GM21737 (cell line): ENCODE results near the gene NF2.
"Not testable (repeated sequence)": the region's sequence is repeated elsewhere in the genome, so short reads cannot be mapped to it uniquely, and the experiment has no call there.

Source experiments
- ATAC-seq: cut with Tn5 transposase; IDR thresholded peaks from one replicate; pipeline ENCODE4 v1.9.1; 2021; ENCODE audit warnings: mild to moderate bottlenecking, moderate library complexity; ENCODE audit not compliant: unreplicated experiment

The NF2 gene

GRCh38 chr22:29603358-29604075 is at the start of gene NF2:
Gene NF2, plus strand, starts transcription at chr22:29603633. Its CDS starts 366 bp downstream, at chr22:29603999.
- ATAC-seq = peak; percentile 97

GRCh38 chr22:29555065-29555644 is 48.3 kb upstream of the NF2 start:
- no peak for ATAC-seq

- no peak for ATAC-seq
Measured at GRCh38 chr22:29559030-29559429, 44.4 kb upstream of the NF2 start.

- no peak for ATAC-seq
Measured at GRCh38 chr22:29559853-29560252, 43.6 kb upstream of the NF2 start.

DNA sequence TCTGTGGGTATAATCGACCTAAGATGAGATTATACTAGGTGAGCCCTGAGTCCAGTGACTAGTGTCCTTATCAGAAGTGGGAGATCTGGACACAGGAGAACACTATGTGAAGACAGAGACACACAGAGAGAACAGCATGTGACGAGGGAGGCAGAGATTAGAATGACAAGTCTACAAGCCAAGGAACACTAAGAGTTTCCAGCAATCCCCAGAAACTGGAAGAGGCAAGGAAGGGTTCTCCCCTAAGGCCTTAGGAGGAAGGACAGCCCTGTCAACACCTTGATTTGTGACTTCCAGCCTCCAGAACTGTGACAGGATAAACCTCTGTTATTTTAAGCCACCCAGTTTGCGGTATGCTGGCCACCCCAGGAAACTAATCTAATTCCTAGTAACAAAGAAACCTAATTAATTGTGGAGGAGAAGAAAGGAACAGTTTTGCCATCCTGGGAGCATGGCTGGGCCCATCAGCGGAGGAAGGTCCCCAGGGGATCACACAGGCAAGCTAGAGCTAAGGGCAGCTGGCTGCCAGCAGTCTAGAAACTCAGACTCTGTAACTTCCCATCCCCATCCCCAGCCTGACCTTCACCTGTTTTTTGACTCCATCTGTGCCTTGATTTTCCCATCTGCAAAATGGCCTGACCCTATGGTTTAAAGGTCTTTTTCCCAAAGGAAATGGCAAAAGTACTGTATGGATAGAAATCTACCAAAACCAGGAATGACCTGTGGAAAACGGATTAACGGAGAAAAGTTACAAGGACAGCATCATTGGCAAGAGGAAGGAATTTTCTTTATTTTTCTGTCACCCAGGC is 39.6 kb upstream of the NF2 start:
- no peak for ATAC-seq

- not testable (repeated sequence) for ATAC-seq
Measured at GRCh38 chr22:29566513-29566912, 36.9 kb upstream of the NF2 start.

DNA sequence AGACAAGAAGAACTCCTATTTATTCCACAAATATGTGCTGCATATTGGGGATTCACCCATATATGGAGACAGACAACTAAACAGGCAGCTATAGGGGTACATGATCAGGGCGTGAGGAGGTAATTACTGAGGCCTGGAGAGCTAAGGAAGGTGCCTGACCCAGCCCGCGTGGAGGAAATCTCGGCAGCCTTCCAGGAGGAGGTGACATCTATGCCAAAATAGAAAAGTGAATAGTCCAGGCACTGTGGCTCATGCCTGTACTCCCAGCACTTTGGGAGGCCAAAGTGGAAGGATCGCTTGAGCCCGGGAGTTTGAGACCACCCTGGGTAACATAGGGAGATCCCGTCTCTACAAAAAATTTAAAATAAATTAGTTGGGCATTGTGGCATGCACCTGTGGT is 36.1 kb upstream of the NF2 start:
- ATAC-seq = no peak

DNA sequence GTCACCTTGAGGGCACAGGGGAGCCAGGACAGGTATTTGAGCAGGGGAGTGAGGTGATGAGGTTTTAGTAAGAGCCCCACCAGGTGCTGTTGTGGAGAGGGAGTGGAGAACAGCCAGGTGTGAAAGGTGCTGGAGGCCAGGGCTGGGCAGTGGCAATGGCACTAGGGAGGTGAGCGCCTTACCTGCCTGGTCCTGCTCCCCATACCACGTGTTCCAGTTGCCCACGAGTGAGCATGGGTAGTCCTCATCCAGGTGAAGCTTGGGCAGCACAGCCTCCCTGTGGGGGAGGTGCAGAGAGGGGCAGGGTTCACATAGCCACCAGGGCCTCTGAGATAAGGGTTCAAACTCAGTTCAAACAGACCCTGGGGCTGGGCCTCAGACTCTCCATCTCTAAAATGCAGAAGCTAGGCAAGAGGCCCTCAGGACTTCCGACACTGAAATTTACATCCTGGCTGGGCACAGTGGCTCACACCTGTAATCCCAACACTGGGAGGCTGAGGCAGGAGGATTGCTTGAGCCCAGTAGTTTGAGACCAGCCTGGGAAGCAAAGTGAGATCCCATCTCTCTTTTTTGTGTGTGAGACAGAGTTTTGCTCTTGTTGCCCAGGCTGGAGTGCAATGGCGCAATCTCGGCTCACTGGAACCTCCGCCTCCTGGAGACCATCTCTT is 34.3 kb upstream of the NF2 start:
- no peak for ATAC-seq

GRCh38 chr22:29570456-29570855 is 33.0 kb upstream of the NF2 start:
- no peak for ATAC-seq

- ATAC-seq = no peak
Measured at GRCh38 chr22:29570912-29571549, 32.4 kb upstream of the NF2 start.

DNA sequence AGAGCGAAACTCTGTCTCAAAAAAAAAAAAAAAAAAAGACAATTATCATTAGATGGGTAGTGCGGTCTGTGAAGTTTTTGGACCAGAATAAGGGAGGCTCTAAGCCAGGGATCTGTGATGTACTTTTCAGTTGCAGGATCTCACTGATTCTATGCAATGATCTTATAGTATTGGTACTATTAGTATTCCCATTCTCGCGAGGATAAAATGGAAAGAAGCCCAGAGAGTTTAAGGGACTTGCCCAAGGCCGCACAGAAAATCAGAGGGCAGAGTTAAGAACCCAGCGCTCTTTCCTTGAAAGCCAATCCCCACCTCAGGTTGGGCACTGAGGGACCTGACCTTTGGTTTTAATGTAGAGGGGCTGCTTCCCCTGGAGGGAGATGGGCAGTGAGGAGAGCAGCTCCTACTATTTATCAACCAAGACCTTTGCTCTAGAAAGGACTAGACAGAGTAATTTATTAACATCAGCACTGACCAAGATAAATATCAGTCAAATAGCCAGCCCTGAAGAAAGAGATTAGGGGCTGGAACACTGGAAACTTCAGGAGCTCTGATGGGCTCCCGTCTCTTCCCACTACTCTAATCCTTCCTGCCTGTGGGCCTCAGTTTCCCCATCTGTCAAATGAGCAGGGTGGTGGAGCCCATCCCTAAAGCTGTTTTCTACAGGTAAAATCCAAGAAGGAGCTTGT is 28.5 kb upstream of the NF2 start:
- no peak for ATAC-seq

GRCh38 chr22:29578462-29579200 is 24.8 kb upstream of the NF2 start:
- ATAC-seq = no peak

DNA sequence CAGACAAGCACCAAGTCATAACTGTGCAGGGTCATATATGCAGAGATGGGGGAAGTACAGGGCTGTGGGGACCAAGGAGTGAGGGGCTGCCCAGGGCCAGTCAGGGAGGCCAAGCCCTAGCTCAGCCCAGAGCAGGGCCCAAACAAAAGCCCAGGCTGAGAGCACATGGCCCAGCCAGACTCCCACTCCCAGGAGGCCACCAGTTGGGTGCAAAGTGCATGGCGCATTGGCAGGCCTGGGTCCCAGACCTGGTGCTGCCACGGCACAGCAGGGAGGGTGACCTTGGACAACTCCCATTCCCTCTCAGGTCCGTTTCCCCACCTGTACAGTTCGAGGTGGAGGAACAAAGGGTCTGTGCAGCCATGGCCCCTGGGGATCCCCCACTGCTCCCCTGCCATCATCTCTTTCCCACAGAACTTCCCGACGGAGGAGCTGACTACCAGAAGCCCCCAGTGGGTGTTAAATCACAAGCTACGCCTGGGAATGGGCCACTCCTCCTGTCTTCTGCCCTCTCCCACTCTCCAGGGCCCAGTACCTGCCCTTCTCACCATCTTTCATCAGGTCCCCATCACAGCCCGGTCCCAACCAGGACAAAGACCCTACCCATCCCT is 23.1 kb upstream of the NF2 start:
- ATAC-seq = no peak

DNA sequence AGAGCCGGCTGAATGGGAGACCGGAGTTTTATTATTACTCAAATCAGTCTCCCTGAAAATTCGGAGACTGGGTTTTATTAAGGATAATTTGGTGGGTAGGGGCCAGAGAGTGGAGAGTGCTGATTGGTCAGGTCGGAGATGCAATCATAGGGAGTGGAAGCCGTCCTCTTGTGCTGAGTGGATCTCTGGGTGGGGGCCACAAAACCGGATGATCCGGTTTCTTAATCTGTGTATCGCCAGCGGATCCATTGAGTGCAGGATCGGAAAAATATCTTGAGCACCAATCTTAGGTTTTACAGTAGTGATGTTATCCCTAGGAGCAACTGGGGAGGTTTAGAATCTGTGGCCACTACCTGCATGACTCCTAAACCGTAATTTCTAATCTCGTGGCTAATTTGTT is 21.6 kb upstream of the NF2 start:
- no peak for ATAC-seq

DNA sequence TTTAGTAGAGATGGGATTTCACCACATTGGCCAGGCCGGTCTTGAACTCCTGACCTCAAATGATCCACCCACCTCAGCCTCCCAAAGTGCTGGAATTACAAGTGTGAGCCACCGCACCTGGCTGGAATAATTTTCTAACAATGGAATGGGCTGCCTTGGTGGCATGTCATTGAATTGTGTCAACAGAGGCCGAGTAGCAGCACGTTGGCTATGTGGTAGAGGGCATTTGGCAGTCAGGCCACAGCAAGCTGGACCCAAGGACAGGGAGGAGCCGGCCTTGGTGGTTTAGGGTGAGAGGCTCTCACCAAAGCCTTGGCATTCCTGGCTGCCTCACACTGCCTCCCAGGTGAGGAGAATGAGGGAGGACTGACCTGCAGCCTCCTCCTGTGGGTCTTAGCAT is 18.5 kb upstream of the NF2 start:
- no peak for ATAC-seq

- not testable (repeated sequence) for ATAC-seq
Measured at GRCh38 chr22:29586193-29586705, 17.2 kb upstream of the NF2 start.

DNA sequence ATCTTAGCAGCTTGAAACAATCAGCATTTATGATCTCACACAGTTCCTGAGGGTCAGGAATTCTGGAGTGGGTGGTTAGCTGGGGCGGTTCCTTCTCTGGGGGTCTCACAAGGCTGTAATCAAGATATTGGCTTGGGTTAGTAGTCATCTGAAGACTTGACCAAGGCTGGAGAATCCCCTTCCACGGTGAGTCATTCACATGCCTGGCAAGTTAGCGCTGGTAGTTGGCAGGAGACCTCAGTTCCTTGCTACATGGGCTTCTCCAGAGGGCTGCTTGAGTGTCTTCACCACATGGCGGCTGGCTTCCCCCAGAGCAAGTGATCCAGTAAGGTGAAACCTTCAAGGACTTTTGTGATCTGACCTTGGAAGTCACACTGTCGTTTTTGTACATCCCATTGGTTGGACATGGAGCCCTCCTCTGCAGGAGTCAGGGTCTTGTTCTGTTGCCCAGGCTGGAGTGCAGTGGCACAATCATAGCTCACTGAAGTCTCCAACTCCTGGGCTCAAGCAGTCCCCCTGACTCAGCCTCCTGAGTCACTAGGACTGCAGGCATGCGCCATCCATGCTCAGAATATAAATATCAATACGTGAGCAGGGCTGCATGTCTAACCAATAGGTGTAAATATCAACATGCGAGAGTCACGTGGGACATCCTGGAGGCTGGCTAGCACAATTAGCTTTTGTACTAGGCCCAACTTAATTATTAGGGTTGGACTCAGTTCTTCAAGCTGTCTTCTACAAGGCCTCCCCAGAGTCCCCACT is 15.3 kb upstream of the NF2 start:
- no peak for ATAC-seq

- no peak for ATAC-seq
Measured at GRCh38 chr22:29593923-29594322, 9.5 kb upstream of the NF2 start.
